Tibial nerve (tissue), 4 donors: ENCODE measurements around the gene ADAMTS12.

ENCODE experiments used
- CTCF ChIP-seq, 5 experiments: fragments of 200-600 bp in 3 of 5; fragments of 450-650 bp in 2 of 5; sonication (generic) in 3 of 5; IDR thresholded peaks; one replicate each; pipeline ENCODE4 v1.5.1; 2016 to 2019; ENCODE audit warnings: antibody characterized with exemption in 5 of 5, mild to moderate bottlenecking in 3 of 5, moderate library complexity in 2 of 5
- EP300 ChIP-seq, 2 donors: sonication (generic); formaldehyde crosslinking; IDR thresholded peaks; one replicate each; pipeline ENCODE4 v1.6.1; 2017; ENCODE audit warnings: antibody characterized with exemption in 2 of 2, mild to moderate bottlenecking in 1 of 2
- POLR2A ChIP-seq, 2 donors: fragments of 450-650 bp; IDR thresholded peaks; one replicate each; pipeline ENCODE4 v1.6.1; 2017; ENCODE audit warnings: antibody characterized with exemption in 2 of 2, mild to moderate bottlenecking in 2 of 2, moderate library complexity in 2 of 2

- no peak for TF ChIP-seq CTCF (IDR thresholded peaks at IDR 0.05)
- TF ChIP-seq EP300 (IDR thresholded peaks at IDR 0.05), result no peak
- no peak for TF ChIP-seq POLR2A (IDR thresholded peaks at IDR 0.05)
Observed at GRCh38 chr5:33743099-33743498, 148.7 kb downstream of the ADAMTS12 start.
